Testis (tissue), 2 donors: ENCODE data around the gene RFC5.

Experiments used
- CTCF ChIP-seq, 3 experiments: fragments of 450-650 bp in 2 of 3; fragments of 200-600 bp in 1 of 3; sonication (generic) in 1 of 3; IDR thresholded peaks; one replicate each; pipeline ENCODE4 v1.5.1; 2016 to 2019; ENCODE audit warnings: antibody characterized with exemption in 3 of 3, mild to moderate bottlenecking in 2 of 3, moderate library complexity in 1 of 3
- POLR2A ChIP-seq: fragments of 450-650 bp; IDR thresholded peaks from one replicate; pipeline ENCODE4 v1.6.1; 2017; ENCODE audit warnings: antibody characterized with exemption, mild to moderate bottlenecking, moderate library complexity

DNA sequence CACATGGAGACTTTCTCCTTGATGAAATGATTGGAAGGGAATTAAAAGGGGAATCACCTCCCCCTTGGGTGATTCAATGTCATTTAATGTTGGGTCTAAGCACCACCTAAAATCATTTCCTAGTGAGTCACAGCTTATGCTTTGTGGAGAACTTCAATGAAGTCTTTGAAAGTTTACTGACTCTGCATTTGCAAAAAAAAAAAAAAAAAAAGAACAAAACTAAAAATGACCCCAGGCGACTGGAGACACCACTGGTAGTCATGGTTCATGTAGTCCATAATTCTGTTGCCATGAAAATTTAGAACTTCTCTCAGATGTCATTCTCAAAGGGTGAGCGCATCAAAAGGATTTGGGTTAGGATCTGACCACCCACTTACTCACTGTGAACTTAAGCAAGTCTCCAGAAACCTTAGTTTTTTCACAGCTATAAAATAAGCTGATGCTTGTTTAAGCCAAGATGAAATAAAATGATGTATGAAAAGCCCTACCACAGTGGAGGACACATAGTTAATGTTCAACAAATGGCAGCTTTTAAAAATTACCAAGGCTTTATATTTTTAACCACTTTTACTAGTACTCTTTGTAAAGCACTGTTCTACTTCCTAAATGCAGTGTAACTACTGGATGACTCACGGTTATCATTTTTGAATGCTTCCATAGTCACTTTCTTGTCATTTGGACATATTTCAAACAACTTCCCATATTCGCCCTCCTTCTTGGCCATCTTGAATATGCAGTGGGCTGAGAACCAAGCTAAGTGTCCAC is 29.6 kb upstream of the RFC5 start:
- TF ChIP-seq CTCF (IDR thresholded peaks at IDR 0.05) (no peak), POLR2A (no peak)
